Measurements from ENCODE around the gene IFNG-AS1.

DNA sequence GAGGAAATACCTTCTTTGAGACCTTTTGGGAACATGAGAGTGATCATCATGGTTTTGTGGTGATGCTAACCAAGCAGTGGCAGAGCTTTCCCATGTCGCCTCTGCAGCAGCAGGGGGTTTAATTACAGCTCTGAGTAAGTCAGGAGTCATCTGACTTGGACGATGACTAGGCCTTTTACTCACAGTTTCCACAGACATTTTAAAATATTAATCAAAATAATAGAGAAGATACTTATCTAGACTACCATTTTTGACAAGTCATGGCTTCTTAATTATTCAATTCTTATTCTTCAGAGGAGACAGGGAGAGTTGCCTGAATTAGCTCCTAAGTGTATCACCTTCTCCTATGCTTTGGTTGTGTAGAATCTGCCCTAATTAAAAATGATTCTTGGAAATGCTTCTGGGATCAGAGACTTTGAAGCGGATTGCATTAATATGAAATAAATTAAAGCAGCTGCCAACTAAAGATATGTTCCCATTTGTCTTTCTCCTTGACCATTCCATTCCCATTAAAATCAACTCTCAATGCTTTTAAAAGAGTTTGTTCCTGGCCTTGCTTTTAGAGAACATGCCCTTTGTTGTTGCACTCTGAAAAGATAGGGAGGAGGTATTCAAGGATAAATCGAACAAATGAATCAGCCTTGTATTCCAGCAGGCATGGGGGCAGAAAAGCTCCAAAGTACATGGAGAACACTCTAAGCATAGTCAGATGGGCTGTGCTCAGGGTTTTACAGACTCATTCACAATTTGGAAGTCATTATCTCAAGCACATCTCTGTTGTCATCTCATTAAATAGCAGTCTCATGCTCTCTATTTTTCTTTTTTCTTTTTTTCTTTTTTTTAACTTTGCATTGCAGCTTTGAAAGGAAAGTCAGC is 7.7 kb upstream of the IFNG-AS1 start:
- TF ChIP-seq, protein P1, sequence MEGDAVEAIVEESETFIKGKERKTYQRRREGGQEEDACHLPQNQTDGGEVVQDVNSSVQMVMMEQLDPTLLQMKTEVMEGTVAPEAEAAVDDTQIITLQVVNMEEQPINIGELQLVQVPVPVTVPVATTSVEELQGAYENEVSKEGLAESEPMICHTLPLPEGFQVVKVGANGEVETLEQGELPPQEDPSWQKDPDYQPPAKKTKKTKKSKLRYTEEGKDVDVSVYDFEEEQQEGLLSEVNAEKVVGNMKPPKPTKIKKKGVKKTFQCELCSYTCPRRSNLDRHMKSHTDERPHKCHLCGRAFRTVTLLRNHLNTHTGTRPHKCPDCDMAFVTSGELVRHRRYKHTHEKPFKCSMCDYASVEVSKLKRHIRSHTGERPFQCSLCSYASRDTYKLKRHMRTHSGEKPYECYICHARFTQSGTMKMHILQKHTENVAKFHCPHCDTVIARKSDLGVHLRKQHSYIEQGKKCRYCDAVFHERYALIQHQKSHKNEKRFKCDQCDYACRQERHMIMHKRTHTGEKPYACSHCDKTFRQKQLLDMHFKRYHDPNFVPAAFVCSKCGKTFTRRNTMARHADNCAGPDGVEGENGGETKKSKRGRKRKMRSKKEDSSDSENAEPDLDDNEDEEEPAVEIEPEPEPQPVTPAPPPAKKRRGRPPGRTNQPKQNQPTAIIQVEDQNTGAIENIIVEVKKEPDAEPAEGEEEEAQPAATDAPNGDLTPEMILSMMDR (IDR thresholded peaks at IDR 0.05), result no peak
- no peak for TF ChIP-seq POLR2A (IDR thresholded peaks at IDR 0.05)
